ENCODE data around the gene DDX1.

DDX1 gene

GRCh38 chr2:15649561-15650255, 58.0 kb downstream of the DDX1 start:
- Histone ChIP-seq H3K4me2 (ENCODE audit: low read length) (no peak overlapping the region), H4K91ac (ENCODE audit: low read depth, low read length) (peak overlapping the region; percentile 69), H3K4me1 (ENCODE audit: control insufficient read depth in 1 of 2, insufficient read depth in 2 of 2, low read length in 2 of 2) (peaks cover 35 to 44% of the 10 kb centered on the region in 2 experiments), H3K79me2 (ENCODE audit: control insufficient read depth, insufficient read depth, low read length, poor library complexity) (no peaks in the 10 kb centered on the region), H3K36me3 (ENCODE audit: control insufficient read depth in 1 of 2, insufficient read depth in 2 of 2, low read length in 2 of 2) (no peaks in the 10 kb centered on the region), H3K18ac (ENCODE audit: low read length) (peak overlapping the region; percentile 37), H3K9ac (ENCODE audit: low read length) (no peak overlapping the region), H3K23ac (ENCODE audit: low read length) (no peak overlapping the region), H2AFZ (ENCODE audit: insufficient read depth, low read length, poor library complexity) (no peak overlapping the region), H3K14ac (ENCODE audit: low read length) (peak overlapping the region; percentile 21), H4K12ac (ENCODE audit: low read depth, low read length) (no peak overlapping the region), H3K27me3 (ENCODE audit: insufficient read depth, low read length) (no peaks in the 10 kb centered on the region), H3K27ac (ENCODE audit: low read depth, low read length) (no peak overlapping the region), H2AK5ac (ENCODE audit: low read length) (peak overlapping the region; percentile 50), H2BK5ac (ENCODE audit: low read depth, low read length, poor library complexity) (peak overlapping the region; percentile 18), H2BK12ac (ENCODE audit: low read length) (peak overlapping the region; percentile 66), H3K4me3 (ENCODE audit: low read depth, low read length) (no peak overlapping the region), H3K9me3 (ENCODE audit: insufficient read depth, low read depth, low read length) (peaks cover 2% of the 10 kb centered on the region), H4K8ac (ENCODE audit: low read depth, low read length) (peak overlapping the region; percentile 43), H2BK120ac (ENCODE audit: insufficient read depth, low read length, poor library complexity) (peak overlapping the region; percentile 35), H3K4ac (ENCODE audit: low read depth, low read length) (no peak overlapping the region), H3K79me1 (ENCODE audit: low read length) (peaks cover 21% of the 10 kb centered on the region)
- DNase-seq = peak in 1 of 2 donors; percentile 46
- no CpG with 5 or more reads among the region's 14 CpGs for WGBS (ENCODE audit: extremely low coverage, insufficient coverage, insufficient read length)

GRCh38 chr2:15650616-15651366, 59.1 kb downstream of the DDX1 start:
- Histone ChIP-seq H2AK5ac (ENCODE audit: low read length) (no peak overlapping the region), H3K4me3 (ENCODE audit: low read depth, low read length) (no peak overlapping the region), H3K14ac (ENCODE audit: low read length) (no peak overlapping the region), H3K36me3 (ENCODE audit: control insufficient read depth in 1 of 2, insufficient read depth in 2 of 2, low read length in 2 of 2) (no peaks in the 10 kb centered on the region), H3K79me1 (ENCODE audit: low read length) (peaks cover 22% of the 10 kb centered on the region), H3K18ac (ENCODE audit: low read length) (no peak overlapping the region), H2AFZ (ENCODE audit: insufficient read depth, low read length, poor library complexity) (no peak overlapping the region), H4K12ac (ENCODE audit: low read depth, low read length) (no peak overlapping the region), H3K27ac (ENCODE audit: low read depth, low read length) (no peak overlapping the region), H3K4ac (ENCODE audit: low read depth, low read length) (no peak overlapping the region), H3K4me1 (ENCODE audit: control insufficient read depth in 1 of 2, insufficient read depth in 2 of 2, low read length in 2 of 2) (peaks cover 31 to 44% of the 10 kb centered on the region in 2 experiments), H3K9me3 (ENCODE audit: insufficient read depth, low read depth, low read length) (peaks cover 2% of the 10 kb centered on the region), H2BK120ac (ENCODE audit: insufficient read depth, low read length, poor library complexity) (no peak overlapping the region), H4K91ac (ENCODE audit: low read depth, low read length) (no peak overlapping the region), H3K9ac (ENCODE audit: low read length) (no peak overlapping the region), H3K79me2 (ENCODE audit: control insufficient read depth, insufficient read depth, low read length, poor library complexity) (no peaks in the 10 kb centered on the region), H4K8ac (ENCODE audit: low read depth, low read length) (no peak overlapping the region), H3K4me2 (ENCODE audit: low read length) (no peak overlapping the region), H3K23ac (ENCODE audit: low read length) (no peak overlapping the region), H2BK5ac (ENCODE audit: low read depth, low read length, poor library complexity) (no peak overlapping the region), H2BK12ac (ENCODE audit: low read length) (no peak overlapping the region), H3K27me3 (ENCODE audit: insufficient read depth, low read length) (no peaks in the 10 kb centered on the region)
- no peak for DNase-seq
- no CpG with 5 or more reads among the region's 11 CpGs for WGBS (ENCODE audit: extremely low coverage, insufficient coverage, insufficient read length)

- Histone ChIP-seq H3K36me3 (ENCODE audit: control insufficient read depth in 1 of 2, insufficient read depth in 2 of 2, low read length in 2 of 2) (no peaks in the 10 kb centered on the region), H4K8ac (ENCODE audit: low read depth, low read length) (no peak overlapping the region), H2AFZ (ENCODE audit: insufficient read depth, low read length, poor library complexity) (no peak overlapping the region), H3K79me1 (ENCODE audit: low read length) (peaks cover 23% of the 10 kb centered on the region), H3K14ac (ENCODE audit: low read length) (no peak overlapping the region), H3K9ac (ENCODE audit: low read length) (no peak overlapping the region), H3K4me1 (ENCODE audit: control insufficient read depth in 1 of 2, insufficient read depth in 2 of 2, low read length in 2 of 2) (peaks cover 34 to 43% of the 10 kb centered on the region in 2 experiments), H3K18ac (ENCODE audit: low read length) (no peak overlapping the region), H2AK5ac (ENCODE audit: low read length) (no peak overlapping the region), H3K27me3 (ENCODE audit: insufficient read depth, low read length) (no peaks in the 10 kb centered on the region), H2BK120ac (ENCODE audit: insufficient read depth, low read length, poor library complexity) (no peak overlapping the region), H2BK5ac (ENCODE audit: low read depth, low read length, poor library complexity) (no peak overlapping the region), H3K23ac (ENCODE audit: low read length) (no peak overlapping the region), H3K79me2 (ENCODE audit: control insufficient read depth, insufficient read depth, low read length, poor library complexity) (no peaks in the 10 kb centered on the region), H3K27ac (ENCODE audit: low read depth, low read length) (no peak overlapping the region), H3K4ac (ENCODE audit: low read depth, low read length) (no peak overlapping the region), H4K91ac (ENCODE audit: low read depth, low read length) (no peak overlapping the region), H3K4me2 (ENCODE audit: low read length) (no peak overlapping the region), H3K4me3 (ENCODE audit: low read depth, low read length) (no peak overlapping the region), H2BK12ac (ENCODE audit: low read length) (no peak overlapping the region), H4K12ac (ENCODE audit: low read depth, low read length) (no peak overlapping the region), H3K9me3 (ENCODE audit: insufficient read depth, low read depth, low read length) (peaks cover 2% of the 10 kb centered on the region)
- no CpG with 5 or more reads among the region's 7 CpGs for WGBS (ENCODE audit: extremely low coverage, insufficient coverage, insufficient read length)
- DNase-seq = no peak
Measured at GRCh38 chr2:15651367-15651727, 59.7 kb downstream of the DDX1 start.

- no peak overlapping the region for H3K14ac ChIP-seq (ENCODE audit: low read length)
- H4K8ac ChIP-seq (ENCODE audit: low read depth, low read length) = no peak overlapping the region
- H3K36me3 ChIP-seq (ENCODE audit: control insufficient read depth in 1 of 2, insufficient read depth in 2 of 2, low read length in 2 of 2) = no peaks in the 10 kb centered on the region
- no peak overlapping the region for H3K4me3 ChIP-seq (ENCODE audit: low read depth, low read length)
- no peaks in the 10 kb centered on the region for H3K27me3 ChIP-seq (ENCODE audit: insufficient read depth, low read length)
- peaks cover 23% of the 10 kb centered on the region for H3K79me1 ChIP-seq (ENCODE audit: low read length)
- H3K79me2 ChIP-seq (ENCODE audit: control insufficient read depth, insufficient read depth, low read length, poor library complexity) = no peaks in the 10 kb centered on the region
- H4K12ac ChIP-seq (ENCODE audit: low read depth, low read length) = no peak overlapping the region
- no peak overlapping the region for H3K9ac ChIP-seq (ENCODE audit: low read length)
- no peak overlapping the region for H2AFZ ChIP-seq (ENCODE audit: insufficient read depth, low read length, poor library complexity)
- peak overlapping the region; percentile 7 for H3K27ac ChIP-seq (ENCODE audit: low read depth, low read length)
- H3K4me2 ChIP-seq (ENCODE audit: low read length) = no peak overlapping the region
- peaks cover 2% of the 10 kb centered on the region for H3K9me3 ChIP-seq (ENCODE audit: insufficient read depth, low read depth, low read length)
- H3K4me1 ChIP-seq (ENCODE audit: control insufficient read depth in 1 of 2, insufficient read depth in 2 of 2, low read length in 2 of 2) = peaks cover 34 to 43% of the 10 kb centered on the region in 2 experiments
- peak overlapping the region; percentile 34 for H2BK120ac ChIP-seq (ENCODE audit: insufficient read depth, low read length, poor library complexity)
- no peak for DNase-seq
- no peak overlapping the region for H3K18ac ChIP-seq (ENCODE audit: low read length)
- H3K4ac ChIP-seq (ENCODE audit: low read depth, low read length) = no peak overlapping the region
- H2AK5ac ChIP-seq (ENCODE audit: low read length) = no peak overlapping the region
- no peak overlapping the region for H3K23ac ChIP-seq (ENCODE audit: low read length)
- peak overlapping the region; percentile 57 for H4K91ac ChIP-seq (ENCODE audit: low read depth, low read length)
- no peak overlapping the region for H2BK5ac ChIP-seq (ENCODE audit: low read depth, low read length, poor library complexity)
- WGBS (ENCODE audit: extremely low coverage, insufficient coverage, insufficient read length) = no CpG with 5 or more reads among the region's 8 CpGs
- no peak overlapping the region for H2BK12ac ChIP-seq (ENCODE audit: low read length)
Measured at GRCh38 chr2:15652252-15652651, 60.6 kb downstream of the DDX1 start.

All from trophoblast cell (in vitro differentiated cells and primary cell).